Smooth muscle cell (in vitro differentiated cells): ENCODE results near the gene NTRK2. TPM values are rescaled to one million over a fixed set of nuclear protein-coding genes. Genes with fewer than 3 reads are reported as not detected.

ENCODE experiments used
- DNase-seq: peaks from one replicate; lab custom pipeline; 2025; ENCODE audit not compliant: unreplicated experiment; lab: John Stamatoyannopoulos, UW
- H2AFZ ChIP-seq: fragments of 200-600 bp; sonication (generic); 2 replicates; pipeline ENCODE4 v1.6.0; 2016; ENCODE audit warnings: antibody characterized with exemption, low read depth, mild to moderate bottlenecking
- H3F3A ChIP-seq: fragments of 200-600 bp; sonication (generic); 2 replicates; pipeline ENCODE4 v1.6.0; 2017; ENCODE audit warnings: antibody characterized with exemption, low read depth
- H3K27ac ChIP-seq: fragments of 200-600 bp; sonication (generic); 2 replicates; pipeline ENCODE4 v1.5.1; 2016; ENCODE audit warnings: low read depth, mild to moderate bottlenecking
- H3K27me3 ChIP-seq: fragments of 200-600 bp; sonication (generic); 2 replicates; pipeline ENCODE4 v1.6.1; 2016; ENCODE audit warnings: low read depth, mild to moderate bottlenecking
- H3K36me3 ChIP-seq: fragments of 200-600 bp; sonication (generic); 2 replicates; pipeline ENCODE4 v1.5.1; 2016; ENCODE audit warnings: low read depth
- H3K4me1 ChIP-seq: fragments of 200-600 bp; sonication (generic); 2 replicates; pipeline ENCODE4 v1.5.1; 2016; ENCODE audit warnings: low read depth
- H3K4me2 ChIP-seq: fragments of 200-600 bp; sonication (generic); 2 replicates; pipeline ENCODE4 v1.6.0; 2016; ENCODE audit warnings: mild to moderate bottlenecking
- H3K4me3 ChIP-seq: fragments of 200-600 bp; sonication (generic); 2 replicates; pipeline ENCODE4 v1.5.1; 2016; ENCODE audit warnings: mild to moderate bottlenecking
- H3K79me2 ChIP-seq: fragments of 200-600 bp; sonication (generic); 2 replicates; pipeline ENCODE4 v1.6.0; 2016; ENCODE audit warnings: low read depth, mild to moderate bottlenecking
- H3K9ac ChIP-seq: fragments of 200-600 bp; sonication (generic); 2 replicates; pipeline ENCODE4 v1.6.0; 2016; ENCODE audit warnings: low read depth
- H3K9me3 ChIP-seq: fragments of 200-600 bp; sonication (generic); replicated peaks from 2 replicates; pipeline ENCODE4 v1.5.1; 2016; ENCODE audit warnings: low read depth
- H4K20me1 ChIP-seq: fragments of 200-600 bp; sonication (generic); 2 replicates; pipeline ENCODE4 v1.6.0; 2016; ENCODE audit warnings: low read depth
- CTCF ChIP-seq: fragments of 200-600 bp; sonication (generic); IDR thresholded peaks from 2 replicates; pipeline ENCODE4 v1.5.1; 2017; ENCODE audit warnings: borderline replicate concordance, mild to moderate bottlenecking, antibody characterized with exemption; ENCODE audit not compliant: insufficient read depth, poor library complexity, severe bottlenecking
- WGBS: methylation state at CpG from one replicate; pipeline ENCODE4 v1.1.7; 2016; ENCODE audit warnings: low lambda C conversion rate; 5-methylcytosine and 5-hydroxymethylcytosine counted together
- polyA plus RNA-seq: library from polyadenylated mRNA; unstranded; fragments of >200 nt; fragmentation: Nextera tagmentation; extraction: Ambion mirVana; gene quantifications from 2 replicates; pipeline ENCODE4 v1.2.1, GENCODE V29; 2016
- total RNA-seq: library from RNA; depleted of rRNA; stranded (reverse); fragments of >200 nt; gene quantifications from 2 replicates; pipeline ENCODE4 v1.2.3, GENCODE V29; 2014

NTRK2 gene
- total and polyA plus RNA-seq, 2 experiments from 2014 or later: 1.7 to 3.9 TPM

GRCh38 chr9:84759300-84759750 is 89.8 kb downstream of the NTRK2 start:
- 76% methylated on average over 2 of the region's 2 CpGs for WGBS
- no peaks in the 10 kb centered on the region for H4K20me1 ChIP-seq
- H3K9ac ChIP-seq: no peak overlapping the region
- no peaks in the 10 kb centered on the region for H3K4me1 ChIP-seq
- DNase-seq: no peak
- no peaks in the 10 kb centered on the region for H3K79me2 ChIP-seq
- H3K4me2 ChIP-seq: no peak overlapping the region
- peak overlapping the region; percentile 79 for H3K27ac ChIP-seq
- TF ChIP-seq CTCF: no peak
- no peak overlapping the region for H3K4me3 ChIP-seq
- no peak overlapping the region for H2AFZ ChIP-seq
- no peaks in the 10 kb centered on the region for H3F3A ChIP-seq
- no peaks in the 10 kb centered on the region for H3K9me3 ChIP-seq
- H3K36me3 ChIP-seq: no peaks in the 10 kb centered on the region
- no peaks in the 10 kb centered on the region for H3K27me3 ChIP-seq

- H4K20me1 ChIP-seq: no peaks in the 10 kb centered on the region
- H3F3A ChIP-seq: no peaks in the 10 kb centered on the region
- no peaks in the 10 kb centered on the region for H3K36me3 ChIP-seq
- H3K9me3 ChIP-seq: no peaks in the 10 kb centered on the region
- H3K4me1 ChIP-seq: no peaks in the 10 kb centered on the region
- no peak overlapping the region for H3K9ac ChIP-seq
- H2AFZ ChIP-seq: no peak overlapping the region
- H3K4me3 ChIP-seq: no peak overlapping the region
- H3K27ac ChIP-seq: peak overlapping the region; percentile 79
- no peak for TF ChIP-seq CTCF
- H3K79me2 ChIP-seq: no peaks in the 10 kb centered on the region
- no peak for DNase-seq
- 84% methylated on average over 2 of the region's 2 CpGs for WGBS
- H3K4me2 ChIP-seq: no peak overlapping the region
- no peaks in the 10 kb centered on the region for H3K27me3 ChIP-seq
These were observed 90.3 kb downstream of the NTRK2 start for GRCh38 chr9:84759804-84760203.

- no peak for TF ChIP-seq CTCF
- H3K27ac ChIP-seq: no peak overlapping the region
- no peaks in the 10 kb centered on the region for H3F3A ChIP-seq
- no peak for DNase-seq
- no peak overlapping the region for H3K4me2 ChIP-seq
- H3K27me3 ChIP-seq: no peaks in the 10 kb centered on the region
- no peaks in the 10 kb centered on the region for H3K79me2 ChIP-seq
- H3K36me3 ChIP-seq: no peaks in the 10 kb centered on the region
- 93% methylated on average over 2 of the region's 2 CpGs for WGBS
- no peak overlapping the region for H3K9ac ChIP-seq
- no peaks in the 10 kb centered on the region for H3K4me1 ChIP-seq
- H3K4me3 ChIP-seq: no peak overlapping the region
- H4K20me1 ChIP-seq: no peaks in the 10 kb centered on the region
- no peaks in the 10 kb centered on the region for H3K9me3 ChIP-seq
- no peak overlapping the region for H2AFZ ChIP-seq
These were observed 91.7 kb downstream of the NTRK2 start for GRCh38 chr9:84761137-84761808.

GRCh38 chr9:84772511-84772910 is 103.0 kb downstream of the NTRK2 start:
- no peak overlapping the region for H2AFZ ChIP-seq
- no peaks in the 10 kb centered on the region for H4K20me1 ChIP-seq
- no peak for TF ChIP-seq CTCF
- no peaks in the 10 kb centered on the region for H3K36me3 ChIP-seq
- no peaks in the 10 kb centered on the region for H3K9me3 ChIP-seq
- no peak overlapping the region for H3K9ac ChIP-seq
- H3K27me3 ChIP-seq: peaks cover 10% of the 10 kb centered on the region
- no peaks in the 10 kb centered on the region for H3K79me2 ChIP-seq
- H3K27ac ChIP-seq: no peak overlapping the region
- H3K4me1 ChIP-seq: no peaks in the 10 kb centered on the region
- H3K4me3 ChIP-seq: no peak overlapping the region
- no peak for DNase-seq
- H3K4me2 ChIP-seq: no peak overlapping the region
- no peaks in the 10 kb centered on the region for H3F3A ChIP-seq
- 93% methylated on average over 3 of the region's 3 CpGs for WGBS
